NT2/D1 (cell line): ENCODE results near the gene TMEM86A.

ENCODE experiments used
- YY1 ChIP-seq: IDR thresholded peaks from 2 replicates; pipeline ENCODE4 v1.6.1; 2011; ENCODE audit not compliant: insufficient read length, insufficient read depth
- ZNF274 ChIP-seq: IDR thresholded peaks from 2 replicates; pipeline ENCODE4 v1.6.1; 2011; ENCODE audit warnings: mild to moderate bottlenecking, low read depth, low read length

GRCh38 chr11:18699269-18699596 is 654 bp downstream of the TMEM86A start:
- TF ChIP-seq ZNF274 (no peak), YY1 (no peak)
